B cell (primary cell): ENCODE measurements around the gene KMT2C. TPM values are rescaled to one million over a fixed set of nuclear protein-coding genes. Genes with fewer than 3 reads are reported as not detected.

ENCODE experiments used
- ATAC-seq: fragments of 200-7000 bp; cut with Tn5 transposase; one replicate; pipeline ENCODE4 v1.10.0; 2021; ENCODE audit warnings: low read depth, mild to moderate bottlenecking, moderate number of reproducible peaks, moderate library complexity
- CTCF ChIA-PET: fragments of 350-600 bp; sonication (Branson Sonifier 250); formaldehyde crosslinking; loops from one replicate; lab custom pipeline; 2021; ENCODE audit warnings: antibody characterized with exemption, inconsistent platforms; lab: Charles Lee
- POLR2A ChIA-PET: fragments of 350-600 bp; sonication (Branson Sonifier 250); formaldehyde crosslinking; loops from one replicate; lab custom pipeline; 2021; ENCODE audit warnings: antibody characterized with exemption; lab: Charles Lee
- DNase-seq: peaks from one replicate; pipeline ENCODE4 v3.0.0; 2013
- H2AFZ ChIP-seq: 2 replicates; pipeline ENCODE4 v1.6.1; 2012; ENCODE audit warnings: mild to moderate bottlenecking, low read depth, low read length; ENCODE audit not compliant: insufficient read depth, poor library complexity, severe bottlenecking
- H3K27ac ChIP-seq, 2 donors: 1 replicate in 1 of 2; 2 replicates in 1 of 2; pipeline ENCODE4 v1.5.1; 2012 to 2013; ENCODE audit warnings: low read length in 2 of 2, mild to moderate bottlenecking in 2 of 2, moderate library complexity in 1 of 2
- H3K27me3 ChIP-seq, 4 experiments: fragments of 200-600 bp in 1 of 4; sonication (generic) in 1 of 4; replicated peaks in 1 of 4; 1 replicate in 2 of 4; 2 replicates in 2 of 4; pipeline versions ENCODE4 v1.6.1 to v1.7.0; 2013 to 2016; ENCODE audit warnings: low read length in 3 of 4, mild to moderate bottlenecking in 2 of 4, mixed read lengths in 1 of 4, moderate library complexity in 1 of 4; ENCODE audit not compliant: insufficient read depth in 4 of 4, control insufficient read depth in 3 of 4; ENCODE audit errors: control extremely low read depth in 1 of 4
- H3K36me3 ChIP-seq, 2 experiments: replicated peaks in 1 of 2; 1 replicate in 1 of 2; 2 replicates in 1 of 2; pipeline versions ENCODE4 v1.6.1 to v1.7.1; 2013; ENCODE audit warnings: low read length in 1 of 2; ENCODE audit not compliant: insufficient read depth in 2 of 2, control insufficient read depth in 1 of 2; ENCODE audit errors: control extremely low read depth in 1 of 2, extremely low read depth in 1 of 2
- H3K4me1 ChIP-seq, 2 donors: fragments of 200-600 bp in 1 of 2; sonication (generic) in 1 of 2; 1 replicate in 1 of 2; 2 replicates in 1 of 2; pipeline versions ENCODE4 v1.5.1 to v1.6.1; 2013 to 2017; ENCODE audit warnings: low read length in 2 of 2; ENCODE audit not compliant: control insufficient read depth in 2 of 2, insufficient read depth in 2 of 2
- H3K4me2 ChIP-seq: replicated peaks from 2 replicates; pipeline ENCODE3; 2012; ENCODE audit warnings: mild to moderate bottlenecking, low read depth, low read length; ENCODE audit not compliant: poor library complexity, severe bottlenecking
- H3K4me3 ChIP-seq, 5 experiments: fragments of 200-600 bp in 1 of 5; sonication (generic) in 1 of 5; 1 replicate in 3 of 5; 2 replicates in 2 of 5; pipeline versions ENCODE4 v1.5.1 to v1.7.0; 2011 to 2016; ENCODE audit warnings: low read length in 4 of 5, mild to moderate bottlenecking in 4 of 5, low read depth in 2 of 5, control low read depth in 1 of 5, moderate library complexity in 1 of 5; ENCODE audit not compliant: insufficient read depth in 1 of 5; ENCODE audit errors: control extremely low read depth in 1 of 5, extremely low read depth in 1 of 5
- H3K79me2 ChIP-seq: fragments of 200-600 bp; sonication (generic); one replicate; pipeline ENCODE4 v1.6.0; 2016; ENCODE audit warnings: low read length; ENCODE audit not compliant: control insufficient read depth, insufficient read depth
- H3K9ac ChIP-seq: fragments of 200-600 bp; sonication (generic); 2 replicates; pipeline ENCODE4 v1.6.1; 2017; ENCODE audit warnings: mild to moderate bottlenecking, low read length, moderate library complexity
- H3K9me3 ChIP-seq, 3 donors: one replicate each; pipeline versions ENCODE4 v1.6.1 to v1.7.1; 2013; ENCODE audit warnings: low read length in 2 of 3; ENCODE audit not compliant: control insufficient read depth in 2 of 3, insufficient read depth in 1 of 3; ENCODE audit errors: control extremely low read depth in 1 of 3
- H4K20me1 ChIP-seq: 2 replicates; pipeline ENCODE4 v1.6.0; 2012; ENCODE audit warnings: mild to moderate bottlenecking, low read length; ENCODE audit not compliant: insufficient read depth, control insufficient read depth, poor library complexity, severe bottlenecking
- H3K27ac Mint-ChIP-seq: one replicate; pipeline ENCODE4 v1.8.0; 2021; ENCODE audit warnings: mixed read lengths
- H3K27me3 Mint-ChIP-seq: one replicate; pipeline ENCODE4 v1.8.0; 2021; ENCODE audit warnings: mixed read lengths
- H3K4me1 Mint-ChIP-seq: one replicate; pipeline ENCODE4 v1.8.0; 2021; ENCODE audit warnings: mixed read lengths
- H3K4me3 Mint-ChIP-seq: one replicate; pipeline ENCODE4 v1.8.0; 2021; ENCODE audit warnings: mixed read lengths
- H3K9me3 Mint-ChIP-seq: one replicate; pipeline ENCODE4 v1.8.0; 2022; ENCODE audit warnings: mixed read lengths; ENCODE audit not compliant: insufficient read depth
- CTCF ChIP-seq: fragments of 200-600 bp; IDR thresholded peaks from one replicate; pipeline ENCODE4 v1.8.0; 2022; ENCODE audit warnings: antibody characterized with exemption, mild to moderate bottlenecking
- EZH2 ChIP-seq: IDR thresholded peaks from 2 replicates; pipeline ENCODE4 v1.6.1; 2012; ENCODE audit warnings: borderline replicate concordance, low read depth, mild to moderate bottlenecking, moderate library complexity, low read length; ENCODE audit not compliant: insufficient read depth, poor library complexity, severe bottlenecking
- WGBS: methylation state at CpG from one replicate; pipeline ENCODE4 v1.1.5; 2013; ENCODE audit warnings: missing lambda C conversion rate; ENCODE audit not compliant: insufficient coverage; 5-methylcytosine and 5-hydroxymethylcytosine counted together
- intact Hi-C: fragments of 100-400 bp; cut with micrococcal nuclease; formaldehyde crosslinking; loops from one replicate; pipeline ENCODE4 v1.10.0; 2022
- polyA plus RNA-seq: library from polyadenylated mRNA; depleted of rRNA; stranded (reverse); fragments of >200 nt; gene quantifications from 2 replicates; pipeline ENCODE4 v1.2.3, GENCODE V29; 2012
- total RNA-seq, 2 donors: library from RNA; stranded (reverse); fragments of 120-200 nt in 1 of 2; gene quantifications; 1 replicate in 1 of 2; 2 replicates in 1 of 2; pipeline versions ENCODE4 v1.2.3 to v1.2.4, GENCODE V29; 2013 to 2022

The KMT2C gene
- total and polyA plus RNA-seq, 2 donors (not counting 1 experiment from before 2014, with no cell fraction given) = 14.9 to 171 TPM

- no peak overlapping the region for H3K4me2 ChIP-seq
- H3K9me3 ChIP-seq = no peaks in the 10 kb centered on the region
- DNase-seq = no peak
- H3K4me3 Mint-ChIP-seq = no peak overlapping the region
- no peaks in the 10 kb centered on the region for H3K27me3 Mint-ChIP-seq
- no peaks in the 10 kb centered on the region for H3K4me1 ChIP-seq
- ATAC-seq = no peak
- H3K9me3 Mint-ChIP-seq = no peaks in the 10 kb centered on the region
- no peaks in the 10 kb centered on the region for H4K20me1 ChIP-seq
- H3K36me3 ChIP-seq = peaks cover 29 to 75% of the 10 kb centered on the region in 2 experiments
- TF ChIP-seq CTCF (no peak), EZH2 (no peak)
- H3K27me3 ChIP-seq = no peaks in the 10 kb centered on the region
- ChIA-PET CTCF (interaction anchor here (1.4 kb wide), 1 partner anchor 9 kb away, joined by 3 read pairs; no protein-coding TSS in a partner anchor), POLR2A (no interaction called here)
- H3K27ac ChIP-seq = no peak overlapping the region
- H2AFZ ChIP-seq = no peak overlapping the region
- no peak overlapping the region for H3K9ac ChIP-seq
- 100% methylated on average over 1 of the region's 4 CpGs for WGBS
- no peaks in the 10 kb centered on the region for H3K79me2 ChIP-seq
- intact Hi-C loops = no loop called here
- H3K4me1 Mint-ChIP-seq = peaks cover 1% of the 10 kb centered on the region
- H3K27ac Mint-ChIP-seq = no peak overlapping the region
- H3K4me3 ChIP-seq = no peak overlapping the region
Observed at GRCh38 chr7:152140067-152140466, 295.7 kb downstream of the KMT2C start.

- Mint-ChIP-seq H3K4me1 (no peaks in the 10 kb centered on the region), H3K4me3 (no peak overlapping the region), H3K9me3 (no peaks in the 10 kb centered on the region), H3K27me3 (no peaks in the 10 kb centered on the region), H3K27ac (no peak overlapping the region)
- no peak overlapping the region for H3K4me2 ChIP-seq
- ATAC-seq (no peak), DNase-seq (no peak)
- H3K9ac ChIP-seq = no peak overlapping the region
- H3K36me3 ChIP-seq = peaks cover 16 to 57% of the 10 kb centered on the region in 2 experiments
- ChIA-PET CTCF (no interaction called here), POLR2A (no interaction called here)
- H3K27ac ChIP-seq = no peak overlapping the region
- 92% methylated on average over 6 of the region's 7 CpGs for WGBS
- H2AFZ ChIP-seq = no peak overlapping the region
- H3K9me3 ChIP-seq = no peaks in the 10 kb centered on the region
- H3K79me2 ChIP-seq = no peaks in the 10 kb centered on the region
- H3K4me1 ChIP-seq = no peaks in the 10 kb centered on the region
- intact Hi-C loops = no loop called here
- no peaks in the 10 kb centered on the region for H4K20me1 ChIP-seq
- H3K4me3 ChIP-seq = no peak overlapping the region
- no peaks in the 10 kb centered on the region for H3K27me3 ChIP-seq
- no peak for TF ChIP-seq CTCF
- TF ChIP-seq EZH2 = no peak
Observed at GRCh38 chr7:152137476-152138025, 298.3 kb downstream of the KMT2C start.
